Stimulated activated CD8-positive, alpha-beta memory T cell treated with anti-CD3 and anti-CD28 coated beads, Interleukin-4, amount 100 ng/mL, for 48 hours (primary cell): ENCODE measurements around the gene IL10RA.

ENCODE experiments used
- DNase-seq: peaks from one replicate; pipeline ENCODE4 v3.0.0-alpha.2; 2020

Gene IL10RA

GRCh38 chr11:117993988-117994745, 8.0 kb downstream of the IL10RA start:
- DNase-seq: no peak

- no peak for DNase-seq
These were observed 9.3 kb downstream of the IL10RA start for GRCh38 chr11:117995472-117995871.

DNA sequence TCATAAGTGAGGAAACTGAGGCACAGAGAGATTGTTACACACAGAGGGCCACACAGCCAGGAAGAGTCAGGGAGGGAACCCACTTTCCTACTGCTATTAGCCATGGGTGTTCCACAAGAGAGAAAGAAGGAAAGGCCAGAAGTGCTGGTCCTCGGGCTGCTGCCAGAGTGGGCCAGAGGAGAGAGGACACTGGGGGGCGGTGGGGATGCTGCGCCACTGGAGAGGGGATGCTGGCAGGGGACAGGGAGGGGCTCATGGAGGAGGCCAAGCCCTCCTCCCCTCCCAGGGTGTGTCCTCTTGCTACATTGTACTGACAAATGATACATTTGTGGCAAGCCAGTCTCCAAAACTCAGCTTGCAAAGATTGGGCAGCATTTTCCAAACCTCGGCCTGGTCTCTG, 9.9 kb downstream of the IL10RA start:
- peak; percentile 22 for DNase-seq

DNA sequence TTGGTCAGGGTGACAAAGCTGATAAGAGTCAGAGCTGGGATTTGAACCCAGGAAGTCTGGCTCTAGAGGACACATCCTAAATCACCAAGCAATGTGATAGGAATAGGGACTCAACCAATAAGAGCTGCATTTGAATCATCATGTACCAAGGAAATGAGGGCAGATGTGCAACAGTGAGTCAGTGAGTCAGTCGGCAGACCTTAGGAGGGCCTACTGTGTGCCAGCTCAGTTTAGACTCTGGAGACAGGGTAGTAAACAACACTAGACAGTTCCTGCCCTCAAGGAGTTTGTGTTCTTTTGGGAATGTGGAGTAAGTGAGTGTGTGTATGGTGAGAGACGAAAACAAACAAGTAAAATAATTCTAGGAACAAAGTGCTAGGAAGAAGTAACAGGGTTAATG, 11.2 kb downstream of the IL10RA start:
- peak; percentile 47 for DNase-seq

- peak; percentile 72 for DNase-seq
These were observed 11.8 kb downstream of the IL10RA start for GRCh38 chr11:117997823-117998579.

GRCh38 chr11:117998664-117999353, 12.6 kb downstream of the IL10RA start:
- DNase-seq: peak; percentile 25

DNA sequence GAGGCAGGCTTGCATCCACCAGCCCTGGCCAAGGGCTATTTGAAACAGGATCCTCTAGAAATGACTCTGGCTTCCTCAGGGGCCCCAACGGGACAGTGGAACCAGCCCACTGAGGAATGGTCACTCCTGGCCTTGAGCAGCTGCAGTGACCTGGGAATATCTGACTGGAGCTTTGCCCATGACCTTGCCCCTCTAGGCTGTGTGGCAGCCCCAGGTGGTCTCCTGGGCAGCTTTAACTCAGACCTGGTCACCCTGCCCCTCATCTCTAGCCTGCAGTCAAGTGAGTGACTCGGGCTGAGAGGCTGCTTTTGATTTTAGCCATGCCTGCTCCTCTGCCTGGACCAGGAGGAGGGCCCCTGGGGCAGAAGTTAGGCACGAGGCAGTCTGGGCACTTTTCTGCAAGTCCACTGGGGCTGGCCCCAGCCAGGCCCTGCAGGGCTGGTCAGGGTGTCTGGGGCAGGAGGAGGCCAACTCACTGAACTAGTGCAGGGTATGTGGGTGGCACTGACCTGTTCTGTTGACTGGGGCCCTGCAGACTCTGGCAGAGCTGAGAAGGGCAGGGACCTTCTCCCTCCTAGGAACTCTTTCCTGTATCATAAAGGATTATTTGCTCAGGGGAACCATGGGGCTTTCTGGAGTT, 13.3 kb downstream of the IL10RA start:
- DNase-seq: peak; percentile 29

DNA sequence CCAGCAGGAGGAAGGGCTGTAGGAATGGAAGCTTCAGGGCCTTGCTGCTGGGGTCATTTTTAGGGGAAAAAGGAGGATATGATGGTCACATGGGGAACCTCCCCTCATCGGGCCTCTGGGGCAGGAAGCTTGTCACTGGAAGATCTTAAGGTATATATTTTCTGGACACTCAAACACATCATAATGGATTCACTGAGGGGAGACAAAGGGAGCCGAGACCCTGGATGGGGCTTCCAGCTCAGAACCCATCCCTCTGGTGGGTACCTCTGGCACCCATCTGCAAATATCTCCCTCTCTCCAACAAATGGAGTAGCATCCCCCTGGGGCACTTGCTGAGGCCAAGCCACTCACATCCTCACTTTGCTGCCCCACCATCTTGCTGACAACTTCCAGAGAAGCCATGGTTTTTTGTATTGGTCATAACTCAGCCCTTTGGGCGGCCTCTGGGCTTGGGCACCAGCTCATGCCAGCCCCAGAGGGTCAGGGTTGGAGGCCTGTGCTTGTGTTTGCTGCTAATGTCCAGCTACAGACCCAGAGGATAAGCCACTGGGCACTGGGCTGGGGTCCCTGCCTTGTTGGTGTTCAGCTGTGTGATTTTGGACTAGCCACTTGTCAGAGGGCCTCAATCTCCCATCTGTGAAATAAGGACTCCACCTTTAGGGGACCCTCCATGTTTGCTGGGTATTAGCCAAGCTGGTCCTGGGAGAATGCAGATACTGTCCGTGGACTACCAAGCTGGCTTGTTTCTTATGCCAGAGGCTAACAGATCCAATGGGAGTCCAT, 14.1 kb downstream of the IL10RA start:
- DNase-seq: peak; percentile 28

GRCh38 chr11:118000850-118001228, 14.6 kb downstream of the IL10RA start:
- DNase-seq: peak; percentile 37

GRCh38 chr11:118001494-118001971, 15.3 kb downstream of the IL10RA start:
- no peak for DNase-seq

DNA sequence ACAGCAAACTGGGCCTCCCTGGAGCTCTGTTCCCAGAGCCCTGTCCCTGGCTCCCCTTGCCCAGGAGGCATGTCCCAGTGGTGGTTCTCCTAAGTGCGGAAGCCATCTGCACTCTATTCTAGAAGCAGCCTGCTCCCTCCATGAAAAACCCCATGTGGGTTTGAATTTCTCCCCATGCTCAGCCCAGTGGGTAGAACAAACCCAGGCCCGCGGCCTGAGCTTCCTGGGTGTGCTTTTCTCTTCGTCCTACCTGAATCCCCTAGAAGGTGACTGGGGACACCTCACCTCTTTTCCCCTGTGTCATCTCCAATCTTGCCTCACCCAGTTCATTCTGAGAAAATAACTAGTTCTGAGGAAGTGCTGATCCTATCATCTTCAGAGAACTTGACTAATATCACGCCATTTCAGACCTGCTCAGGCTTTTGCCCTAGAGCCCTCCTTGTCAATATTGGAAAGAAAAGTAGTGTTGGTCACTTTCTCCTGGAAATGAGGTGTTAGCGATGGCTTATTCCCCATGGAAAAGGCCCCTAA, 15.9 kb downstream of the IL10RA start:
- DNase-seq: peak; percentile 81

DNA sequence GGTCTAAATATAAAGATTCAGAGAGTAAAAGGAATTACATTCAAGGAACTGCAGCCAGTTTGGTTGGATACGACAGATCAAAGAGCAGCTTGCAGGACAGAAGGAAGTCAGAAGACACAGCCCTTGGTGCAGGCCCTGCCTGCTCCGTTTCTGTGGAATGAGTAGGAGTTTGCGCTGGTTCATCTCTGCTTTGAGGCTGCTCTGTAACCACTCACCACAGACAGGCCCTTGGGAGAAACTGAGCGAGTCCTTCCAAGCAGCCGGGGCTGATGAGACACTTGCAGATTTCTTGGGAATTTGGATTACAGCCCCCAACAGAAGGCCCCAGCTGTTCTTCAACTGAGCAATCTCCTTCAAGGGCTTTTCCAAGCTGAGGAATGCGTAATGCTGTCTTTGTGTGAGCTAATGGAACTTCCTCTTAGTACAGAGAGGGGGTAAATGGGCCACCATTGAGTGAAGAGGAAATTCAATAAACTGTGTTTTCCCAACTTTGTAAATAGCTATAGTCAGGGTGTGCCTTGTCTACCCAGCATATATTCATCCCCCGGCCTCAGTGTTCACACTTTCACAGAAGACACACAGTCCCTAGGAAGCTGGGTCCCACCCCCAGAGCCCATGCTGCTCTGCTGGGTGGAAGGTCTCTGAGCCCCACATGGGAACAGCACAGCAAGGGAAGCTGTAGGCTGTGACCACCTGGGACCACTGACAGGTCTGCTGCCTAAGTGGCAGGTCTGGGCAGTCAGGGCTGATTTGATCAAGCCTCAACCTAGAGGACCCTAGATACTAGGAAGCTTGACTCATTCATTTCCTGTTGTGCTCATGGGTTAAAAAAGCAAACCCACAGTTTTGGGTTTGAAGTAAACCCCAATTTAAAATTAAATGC, 16.6 kb downstream of the IL10RA start:
- DNase-seq: peak; percentile 84

- peak; percentile 34 for DNase-seq
These were observed 17.3 kb downstream of the IL10RA start for GRCh38 chr11:118003456-118003855.

DNA sequence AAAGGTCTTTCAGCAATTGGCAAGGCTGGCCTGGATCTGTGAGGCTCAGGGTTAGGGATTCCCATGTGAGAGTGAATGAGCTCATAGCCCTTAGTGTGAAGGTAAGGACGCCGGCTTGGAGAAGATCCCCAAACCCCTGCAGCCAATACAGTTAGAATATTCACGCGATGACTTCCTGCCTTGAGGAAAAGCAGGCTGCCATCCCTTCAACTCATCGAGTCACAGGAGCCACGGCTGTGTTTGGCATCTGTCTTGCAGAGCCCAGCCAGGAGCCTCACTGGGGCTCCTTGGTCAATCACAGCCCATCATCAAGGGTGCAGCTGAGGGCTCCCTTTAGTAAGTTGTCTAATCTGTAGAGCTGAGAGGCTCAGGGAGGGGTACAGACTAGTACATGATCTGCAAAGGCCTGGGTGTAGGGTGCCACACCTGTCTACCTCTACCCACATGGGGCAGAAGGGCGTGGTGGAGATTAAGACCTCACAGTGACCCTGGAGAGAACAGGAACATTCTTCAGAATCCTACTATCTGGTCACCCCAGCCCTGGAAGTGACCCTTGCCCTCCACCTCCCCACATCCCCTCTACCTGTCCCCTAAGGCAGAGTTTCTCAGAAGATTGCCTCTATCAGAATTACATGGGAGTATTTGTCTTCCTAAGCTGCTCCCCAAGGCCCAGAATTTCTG, 18.5 kb downstream of the IL10RA start:
- DNase-seq: peak; percentile 33

DNA sequence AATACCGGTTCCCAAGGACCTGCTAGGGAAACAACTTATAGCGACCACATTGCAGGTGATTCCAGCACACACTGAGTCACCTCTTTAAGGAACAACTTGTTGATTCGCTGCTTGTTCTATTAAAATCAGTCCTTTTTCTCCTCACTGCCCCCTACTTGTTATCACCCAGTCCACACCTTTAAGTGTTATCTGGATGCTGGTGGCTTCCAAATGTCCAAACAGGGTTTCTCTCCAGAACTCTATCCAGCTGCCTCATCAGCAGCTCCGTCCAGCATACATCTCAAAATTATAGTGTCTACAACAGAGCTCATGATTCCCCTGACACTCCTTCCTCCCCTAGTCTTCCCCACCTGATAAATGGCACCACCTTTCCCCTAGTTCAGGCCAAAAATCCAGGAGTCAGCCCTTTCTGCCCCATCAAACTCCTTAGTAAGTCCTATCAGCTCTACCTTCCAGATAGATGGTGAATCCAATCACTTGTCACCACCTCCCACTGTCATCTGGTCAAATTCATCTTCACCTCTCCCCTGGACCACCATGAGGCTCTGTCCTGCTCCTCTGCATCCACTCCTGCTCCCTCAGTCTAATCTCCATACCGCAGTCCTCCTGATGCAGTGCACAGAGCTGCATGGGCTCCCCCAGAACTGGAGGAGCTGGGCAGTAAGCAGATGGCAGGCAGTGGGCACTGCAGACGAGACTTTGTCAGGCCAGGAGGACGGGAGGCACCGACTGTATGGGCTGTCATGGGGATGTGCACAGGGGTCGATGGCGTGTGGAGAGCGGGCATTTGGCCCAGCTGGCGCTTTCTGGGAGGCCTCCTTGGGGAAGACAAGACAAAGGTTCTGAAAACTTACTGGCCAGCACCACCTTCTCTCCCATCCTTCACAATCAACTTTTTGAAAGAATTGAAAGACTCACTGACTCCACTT, 19.3 kb downstream of the IL10RA start:
- DNase-seq: no peak

DNA sequence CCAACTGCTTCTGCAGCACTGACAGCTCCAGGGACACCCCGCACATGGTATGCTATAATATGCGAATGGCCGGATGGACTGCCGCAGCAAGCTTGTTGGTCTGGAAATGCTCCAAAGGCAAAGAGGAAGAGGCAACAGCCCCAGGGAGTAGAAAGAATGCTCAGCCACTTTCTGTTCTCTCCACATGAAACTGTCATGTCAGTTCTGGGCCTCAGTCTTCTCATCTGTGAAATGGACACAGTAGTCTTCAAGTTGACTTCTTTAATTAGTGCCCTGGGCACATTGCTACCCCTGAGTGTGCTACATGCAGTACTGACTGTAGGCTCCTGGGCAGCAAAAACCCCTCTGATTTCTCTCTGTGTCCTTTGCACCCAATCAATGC, 19.9 kb downstream of the IL10RA start:
- DNase-seq: no peak

GRCh38 chr11:118007040-118007439, 20.8 kb downstream of the IL10RA start:
- DNase-seq: peak; percentile 30

- DNase-seq: peak; percentile 48
These were observed 21.5 kb downstream of the IL10RA start for GRCh38 chr11:118007563-118008270.
